CD4-positive, alpha-beta T cell (primary cell): ENCODE results near the gene CSAD. TPM values are rescaled to one million over a fixed set of nuclear protein-coding genes. Genes with fewer than 3 reads are reported as not detected.

Source experiments
- ATAC-seq: fragments of 200-7000 bp; cut with Tn5 transposase; one replicate; pipeline ENCODE4 v1.10.0; 2022; ENCODE audit warnings: mild to moderate bottlenecking; ENCODE audit not compliant: poor library complexity
- CTCF ChIA-PET: fragments of 350-600 bp; sonication (Branson Sonifier 250); formaldehyde crosslinking; loops from one replicate; lab custom pipeline; 2021; ENCODE audit warnings: antibody characterized with exemption, inconsistent platforms; lab: Charles Lee
- POLR2A ChIA-PET: fragments of 350-600 bp; sonication (Branson Sonifier 250); formaldehyde crosslinking; loops from one replicate; lab custom pipeline; 2021; ENCODE audit warnings: antibody characterized with exemption, inconsistent platforms; lab: Charles Lee
- DNase-seq, 14 experiments: peaks; one replicate each; pipeline ENCODE4 v3.0.0-alpha.2; 2013 to 2020; ENCODE audit warnings: mixed read lengths in 2 of 14
- H3K27ac ChIP-seq, 2 donors: one replicate each; pipeline versions ENCODE4 v1.5.1 to v1.7.0; 2013; ENCODE audit warnings: low read length in 2 of 2, low read depth in 1 of 2, mild to moderate bottlenecking in 1 of 2
- H3K27me3 ChIP-seq, 2 experiments: 1 replicate in 1 of 2; 2 replicates in 1 of 2; pipeline versions ENCODE4 v1.6.1 to v1.7.0; 2013; ENCODE audit warnings: low read length in 2 of 2, control low read depth in 1 of 2, mild to moderate bottlenecking in 1 of 2, moderate library complexity in 1 of 2; ENCODE audit not compliant: insufficient read depth in 2 of 2, control insufficient read depth in 1 of 2
- H3K36me3 ChIP-seq: one replicate; pipeline ENCODE4 v1.6.1; 2013; ENCODE audit warnings: low read length, control low read depth; ENCODE audit not compliant: insufficient read depth
- H3K4me1 ChIP-seq: one replicate; pipeline ENCODE4 v1.6.1; 2013; ENCODE audit warnings: low read length, control low read depth; ENCODE audit not compliant: insufficient read depth
- H3K4me3 ChIP-seq: one replicate; pipeline ENCODE4 v1.5.1; 2013; ENCODE audit warnings: mild to moderate bottlenecking, low read length, moderate library complexity
- H3K9me3 ChIP-seq, 2 experiments: 1 replicate in 1 of 2; 2 replicates in 1 of 2; pipeline versions ENCODE4 v1.6.1 to v1.7.0; 2013; ENCODE audit warnings: low read length in 2 of 2, mild to moderate bottlenecking in 2 of 2, control low read depth in 1 of 2, moderate library complexity in 1 of 2; ENCODE audit not compliant: control insufficient read depth in 1 of 2, insufficient read depth in 1 of 2
- H3K27ac Mint-ChIP-seq: one replicate; pipeline ENCODE4 v1.8.0; 2020; ENCODE audit warnings: mixed read lengths
- H3K27me3 Mint-ChIP-seq: one replicate; pipeline ENCODE4 v1.8.0; 2021; ENCODE audit warnings: mixed read lengths
- H3K36me3 Mint-ChIP-seq: one replicate; pipeline ENCODE4 v1.8.0; 2021; ENCODE audit warnings: low read depth, mixed read lengths
- H3K4me1 Mint-ChIP-seq: one replicate; pipeline ENCODE4 v1.8.0; 2021; ENCODE audit warnings: low read depth, mixed read lengths
- H3K4me3 Mint-ChIP-seq: one replicate; pipeline ENCODE4 v1.8.0; 2020; ENCODE audit warnings: mild to moderate bottlenecking, mixed read lengths
- H3K9me3 Mint-ChIP-seq: one replicate; pipeline ENCODE4 v1.8.0; 2020; ENCODE audit warnings: mixed read lengths
- intact Hi-C, 2 experiments: fragments of 100-400 bp; cut with DNase I in 1 of 2; cut with micrococcal nuclease in 1 of 2; formaldehyde crosslinking; loops; one replicate each; pipeline versions ENCODE4 v1.15.1 to v1.9.0; 2023 to 2025; cut with DNase I, micrococcal nuclease
- total RNA-seq, 174 experiments: library from RNA in 2 of 174; stranded (reverse) in 2 of 174; gene quantifications; one replicate each; pipeline ENCODE4 v1.2.3 and lab custom pipeline; 2021 to 2026
- TF ChIP-seq, protein P1 (sequence below): fragments of 200-600 bp; IDR thresholded peaks from one replicate; pipeline ENCODE4 v1.8.0; 2022; ENCODE audit warnings: antibody characterized with exemption, mild to moderate bottlenecking

Gene CSAD
- total RNA-seq, 2 experiments from 2014 or later: 56.7 to 57.3 TPM

DNA sequence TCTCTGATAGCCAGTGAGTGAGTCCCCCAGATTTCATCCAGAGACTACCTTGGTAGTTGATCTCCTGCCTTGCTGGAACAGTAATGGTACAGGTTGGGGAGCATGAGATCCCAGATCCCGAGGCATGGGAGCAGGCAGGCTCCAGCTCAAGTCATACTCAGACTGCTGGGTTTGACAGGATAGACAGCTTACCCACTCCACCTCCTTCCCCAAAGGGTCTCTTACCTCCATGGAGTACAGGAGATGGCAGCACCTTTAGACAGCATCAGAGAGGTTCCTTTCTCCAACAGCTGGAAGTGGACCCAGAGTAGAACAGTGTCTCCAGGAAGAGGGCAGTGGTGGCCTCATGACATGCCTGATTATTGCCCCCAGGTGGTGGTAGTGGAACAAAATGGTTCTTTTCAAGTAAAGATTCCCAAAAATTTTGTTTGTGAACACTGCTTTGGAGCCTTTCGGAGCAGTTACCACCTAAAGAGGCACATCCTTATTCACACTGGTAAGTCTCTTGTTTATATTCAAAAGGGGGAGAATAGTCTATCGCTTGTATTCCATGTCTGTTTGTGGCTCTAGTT is 4.9 kb upstream of the CSAD start:
- CTCF ChIA-PET: no interaction called here
- Mint-ChIP-seq H3K4me1 (peaks cover 57% of the 10 kb centered on the region), H3K27me3 (no peaks in the 10 kb centered on the region), H3K9me3 (no peaks in the 10 kb centered on the region), H3K27ac (peak overlapping the region; percentile 22), H3K4me3 (no peak overlapping the region), H3K36me3 (peaks cover 93% of the 10 kb centered on the region)
- Histone ChIP-seq H3K9me3 (no peaks in the 10 kb centered on the region), H3K27me3 (no peaks in the 10 kb centered on the region), H3K4me3 (no peak overlapping the region), H3K27ac (no peak overlapping the region), H3K4me1 (peaks cover 51% of the 10 kb centered on the region), H3K36me3 (peaks cover 88% of the 10 kb centered on the region)
- POLR2A ChIA-PET: no interaction called here
- intact Hi-C loops: no loop called here
- ATAC-seq (no peak), DNase-seq (peak in 1 of 14 experiments; percentile 5)
- TF ChIP-seq, protein P1, sequence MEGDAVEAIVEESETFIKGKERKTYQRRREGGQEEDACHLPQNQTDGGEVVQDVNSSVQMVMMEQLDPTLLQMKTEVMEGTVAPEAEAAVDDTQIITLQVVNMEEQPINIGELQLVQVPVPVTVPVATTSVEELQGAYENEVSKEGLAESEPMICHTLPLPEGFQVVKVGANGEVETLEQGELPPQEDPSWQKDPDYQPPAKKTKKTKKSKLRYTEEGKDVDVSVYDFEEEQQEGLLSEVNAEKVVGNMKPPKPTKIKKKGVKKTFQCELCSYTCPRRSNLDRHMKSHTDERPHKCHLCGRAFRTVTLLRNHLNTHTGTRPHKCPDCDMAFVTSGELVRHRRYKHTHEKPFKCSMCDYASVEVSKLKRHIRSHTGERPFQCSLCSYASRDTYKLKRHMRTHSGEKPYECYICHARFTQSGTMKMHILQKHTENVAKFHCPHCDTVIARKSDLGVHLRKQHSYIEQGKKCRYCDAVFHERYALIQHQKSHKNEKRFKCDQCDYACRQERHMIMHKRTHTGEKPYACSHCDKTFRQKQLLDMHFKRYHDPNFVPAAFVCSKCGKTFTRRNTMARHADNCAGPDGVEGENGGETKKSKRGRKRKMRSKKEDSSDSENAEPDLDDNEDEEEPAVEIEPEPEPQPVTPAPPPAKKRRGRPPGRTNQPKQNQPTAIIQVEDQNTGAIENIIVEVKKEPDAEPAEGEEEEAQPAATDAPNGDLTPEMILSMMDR: no peak

DNA sequence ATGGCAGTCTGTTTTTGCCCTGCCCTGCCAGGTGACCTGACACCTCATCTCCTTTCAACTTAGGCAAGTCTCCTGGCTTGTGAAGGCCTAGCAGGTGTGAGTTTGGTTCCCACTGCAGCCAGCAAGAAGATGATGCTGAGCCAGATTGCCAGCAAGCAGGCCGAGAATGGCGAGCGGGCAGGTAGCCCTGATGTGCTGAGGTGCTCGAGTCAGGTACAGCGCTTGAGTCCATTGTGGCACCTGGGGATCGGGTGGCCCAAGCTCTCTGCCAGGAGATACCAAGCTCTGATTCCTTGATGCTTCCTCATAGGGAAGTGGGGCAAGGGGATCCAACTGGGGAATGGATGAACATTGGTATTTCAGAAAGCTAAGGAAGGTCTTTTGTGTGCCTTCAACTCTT is 4.1 kb upstream of the CSAD start:
- H3K36me3 Mint-ChIP-seq: peaks cover 94% of the 10 kb centered on the region
- Histone ChIP-seq H3K27ac (peak overlapping the region in 1 of 2 donors; percentile 47), H3K4me3 (no peak overlapping the region), H3K4me1 (peaks cover 47% of the 10 kb centered on the region), H3K27me3 (no peaks in the 10 kb centered on the region), H3K9me3 (no peaks in the 10 kb centered on the region), H3K36me3 (peaks cover 81% of the 10 kb centered on the region)
- TF ChIP-seq, protein P1: no peak
- no peaks in the 10 kb centered on the region for H3K27me3 Mint-ChIP-seq
- CTCF ChIA-PET: no interaction called here
- POLR2A ChIA-PET: no interaction called here
- peak overlapping the region; percentile 48 for H3K4me3 Mint-ChIP-seq
- ATAC-seq (no peak), DNase-seq (peak in 1 of 14 experiments; percentile 8)
- peak overlapping the region; percentile 22 for H3K27ac Mint-ChIP-seq
- intact Hi-C loops: loop anchor here in 1 of 2 experiments (5.0 kb wide), 1 partner anchor 37 kb away; no protein-coding TSS in a partner anchor
- peaks cover 58% of the 10 kb centered on the region for H3K4me1 Mint-ChIP-seq
- H3K9me3 Mint-ChIP-seq: no peaks in the 10 kb centered on the region

DNA sequence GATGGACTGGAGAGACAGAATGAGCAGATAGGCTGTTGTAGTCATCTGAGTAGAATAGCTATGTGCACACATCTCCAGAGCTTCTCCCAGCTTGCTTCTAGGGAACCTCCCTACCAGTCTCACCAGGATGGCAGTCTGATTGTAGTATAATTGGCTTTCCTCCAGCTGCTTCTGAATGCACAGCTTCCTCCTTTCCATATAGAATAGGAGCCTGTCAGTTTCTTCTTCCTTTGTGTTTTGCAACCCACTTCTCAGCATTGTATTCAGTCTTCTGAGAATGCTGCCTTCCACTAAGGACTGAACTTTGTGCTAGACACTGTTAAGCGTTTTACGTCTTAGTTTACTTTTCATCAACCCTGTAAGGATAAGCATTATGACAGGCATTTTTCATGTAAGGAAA is 2.2 kb upstream of the CSAD start:
- peaks cover 55% of the 10 kb centered on the region for H3K4me1 ChIP-seq
- H3K9me3 Mint-ChIP-seq: no peaks in the 10 kb centered on the region
- peak overlapping the region; percentile 90 for H3K4me3 Mint-ChIP-seq
- H3K36me3 ChIP-seq: peaks cover 62% of the 10 kb centered on the region
- ATAC-seq (no peak), DNase-seq (peak in 1 of 14 experiments; percentile 1)
- H3K9me3 ChIP-seq: no peaks in the 10 kb centered on the region
- ChIA-PET POLR2A (interaction anchor here (1.0 to 3.6 kb wide), 7 partner anchors 16 to 177 kb away, joined by 3 to 53 read pairs (median 8); partner anchors contain the start of genes EIF4B, ITGB7, MYG1 and PFDN5), CTCF (no interaction called here)
- TF ChIP-seq, protein P1: no peak
- H3K4me1 Mint-ChIP-seq: peaks cover 66% of the 10 kb centered on the region
- no peak overlapping the region for H3K4me3 ChIP-seq
- H3K36me3 Mint-ChIP-seq: peaks cover 78% of the 10 kb centered on the region
- intact Hi-C loops: loop anchor here in 1 of 2 experiments (5.0 kb wide), 1 partner anchor 39 kb away; no protein-coding TSS in a partner anchor
- peak overlapping the region; percentile 94 for H3K27ac Mint-ChIP-seq
- H3K27me3 ChIP-seq: no peaks in the 10 kb centered on the region
- no peak overlapping the region for H3K27ac ChIP-seq
- H3K27me3 Mint-ChIP-seq: no peaks in the 10 kb centered on the region
